NCI-H345 treated with DMSO at 0.1 percent for 48 hours (cell line): Measurements from ENCODE around the gene RIT2.
"Not testable (repeated sequence)": the region's sequence is repeated elsewhere in the genome, so short reads cannot be mapped to it uniquely, and the experiment has no call there.

ENCODE experiments used
- DNase-seq: peaks from one replicate; lab custom pipeline; 2025; ENCODE audit not compliant: unreplicated experiment; lab: John Stamatoyannopoulos, UW

Gene RIT2

DNA sequence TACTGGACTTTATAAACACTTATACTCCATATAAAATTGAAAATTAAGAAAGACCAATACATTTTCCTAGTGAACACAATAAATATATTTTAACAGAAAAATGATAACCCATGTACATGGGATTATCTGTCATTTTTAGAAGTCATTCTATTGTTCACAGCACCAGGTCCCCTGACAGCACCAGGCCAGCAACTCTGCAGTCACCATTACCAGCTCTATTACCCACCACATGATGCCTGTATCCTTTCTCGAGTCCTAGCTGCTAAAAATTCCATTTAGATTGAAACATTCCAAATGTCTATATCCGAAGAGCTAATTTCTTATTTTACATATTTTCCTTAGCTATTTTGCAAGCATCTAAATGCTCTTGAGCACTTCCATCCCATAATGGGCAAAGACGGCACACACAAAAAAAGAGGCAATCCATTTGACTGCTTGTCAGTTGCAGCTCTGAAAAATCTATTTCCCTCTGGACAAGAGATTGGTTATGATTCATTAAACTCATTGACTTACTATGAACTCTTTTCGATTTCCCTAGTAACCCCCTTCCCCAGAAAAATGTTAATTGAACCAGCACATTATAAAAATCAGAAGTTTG, 336.9 kb downstream of the RIT2 start:
- DNase-seq: no peak

DNA sequence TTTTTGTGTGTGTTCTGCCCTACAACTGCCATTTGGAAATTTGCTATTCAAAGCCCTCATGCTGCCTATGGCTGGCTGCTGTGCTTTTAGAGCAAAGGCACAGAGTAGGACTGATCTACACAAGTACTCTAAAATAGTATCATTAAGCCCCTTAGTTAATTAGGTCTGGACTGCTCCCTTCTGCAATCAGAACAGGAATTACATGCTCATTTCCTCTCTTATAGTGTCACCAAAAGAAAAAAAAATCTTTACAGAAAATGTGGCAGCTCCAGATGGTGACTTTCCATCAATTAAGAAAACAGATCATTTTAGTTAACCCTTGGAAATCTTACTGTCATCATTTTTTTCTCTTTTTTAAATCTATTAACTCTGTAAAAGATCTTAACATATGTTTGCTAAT, 337.5 kb downstream of the RIT2 start:
- no peak for DNase-seq

DNA sequence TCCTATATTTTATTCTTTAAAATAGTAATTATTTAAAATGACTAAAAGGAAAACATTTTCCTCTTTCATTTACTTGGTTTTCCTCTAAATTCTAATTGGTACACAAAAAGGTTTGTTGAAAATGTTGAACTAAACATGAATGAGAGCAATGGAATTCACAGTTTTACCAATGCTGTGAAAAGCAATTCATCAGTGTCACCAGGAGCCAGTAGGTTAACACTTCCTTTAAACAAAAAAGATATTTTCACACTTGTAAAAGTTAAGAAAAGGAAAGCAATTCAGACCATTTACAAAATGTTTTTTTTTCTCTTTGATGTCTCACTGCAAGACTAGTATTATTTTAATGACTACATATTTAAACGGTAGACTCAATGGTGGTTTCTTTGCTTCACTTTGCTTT, 341.6 kb downstream of the RIT2 start:
- no peak for DNase-seq

GRCh38 chr18:42771936-42772335, 343.5 kb downstream of the RIT2 start:
- DNase-seq: no peak

DNA sequence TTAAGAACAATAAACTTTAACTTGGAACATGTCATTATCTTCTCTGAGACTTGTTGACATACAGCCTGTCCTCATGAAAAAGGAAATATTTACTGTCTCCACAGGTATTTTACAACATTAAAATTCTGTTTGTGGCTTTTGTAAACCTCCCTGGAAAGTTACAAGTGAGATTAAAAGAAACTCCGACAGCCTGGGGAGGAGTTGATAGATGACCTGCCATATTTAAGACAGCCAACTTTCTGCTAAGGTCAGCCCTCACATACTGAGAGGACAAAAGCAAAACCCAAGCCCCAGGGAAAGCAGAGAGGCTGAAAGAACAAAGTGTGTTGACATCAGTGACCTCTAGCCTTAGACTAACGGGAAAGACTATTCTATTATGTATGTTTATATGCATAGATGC, 350.2 kb downstream of the RIT2 start:
- peak; percentile 71 for DNase-seq

DNA sequence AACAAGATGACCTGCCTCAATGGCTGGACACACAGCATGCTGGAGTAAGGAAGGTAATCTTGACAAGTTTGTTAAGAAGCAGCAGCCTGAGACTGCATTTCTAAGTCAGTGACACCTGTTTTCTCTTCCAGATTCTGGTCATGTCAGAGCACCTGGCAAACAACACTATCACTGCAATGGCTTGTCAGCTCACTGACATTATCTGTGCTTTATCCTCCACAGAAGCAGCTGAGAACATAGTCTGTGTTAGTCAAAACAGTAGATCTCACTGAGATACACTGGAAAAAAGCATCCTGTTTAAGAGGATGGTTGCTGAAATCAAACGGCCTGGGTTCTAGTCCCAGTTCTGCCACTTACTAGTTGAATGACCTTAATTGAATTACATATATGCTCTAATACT, 355.2 kb downstream of the RIT2 start:
- no peak for DNase-seq

GRCh38 chr18:42758852-42759251, 356.6 kb downstream of the RIT2 start:
- no peak for DNase-seq

DNA sequence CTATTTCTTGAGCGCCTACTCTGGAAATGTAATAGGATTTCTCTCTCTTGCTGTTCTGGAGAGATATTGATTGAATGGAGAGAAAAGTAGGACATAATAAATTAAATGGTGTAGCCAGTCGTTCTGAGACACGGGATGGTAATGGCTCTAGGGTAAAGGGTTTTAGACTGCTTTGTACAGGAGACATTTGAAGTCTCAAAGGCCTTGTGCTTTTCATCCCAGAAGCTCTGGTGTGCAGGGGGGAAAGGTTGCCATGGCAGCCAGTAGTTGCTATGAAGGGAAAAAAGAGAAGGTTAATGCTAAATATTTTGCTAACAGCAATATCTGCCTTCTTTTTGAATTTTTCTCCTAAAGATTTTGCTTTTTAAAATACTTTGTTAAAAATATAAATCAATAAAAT, 359.3 kb downstream of the RIT2 start:
- DNase-seq: no peak

GRCh38 chr18:42752916-42753315, 362.6 kb downstream of the RIT2 start:
- no peak for DNase-seq

DNA sequence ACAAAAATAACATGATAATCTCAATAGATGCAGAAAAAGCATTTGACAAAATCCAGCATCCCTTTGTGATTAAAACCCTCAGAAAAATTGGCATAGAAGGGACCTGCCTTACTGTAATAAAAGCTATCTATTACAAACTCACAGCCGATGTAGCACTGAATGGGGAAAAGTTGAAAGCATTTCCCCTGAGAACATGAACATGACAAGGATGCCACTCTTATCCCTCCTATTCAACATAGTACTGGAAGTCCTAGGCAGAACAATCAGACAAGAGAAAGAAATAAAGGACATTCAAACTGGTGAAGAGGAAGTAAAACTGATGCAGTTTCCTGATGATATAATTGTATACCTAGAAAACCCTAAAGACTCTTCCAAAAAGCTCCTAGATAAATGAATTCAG, 368.7 kb downstream of the RIT2 start:
- no peak for DNase-seq

GRCh38 chr18:42745931-42746330, 369.6 kb downstream of the RIT2 start:
- DNase-seq: no peak

DNA sequence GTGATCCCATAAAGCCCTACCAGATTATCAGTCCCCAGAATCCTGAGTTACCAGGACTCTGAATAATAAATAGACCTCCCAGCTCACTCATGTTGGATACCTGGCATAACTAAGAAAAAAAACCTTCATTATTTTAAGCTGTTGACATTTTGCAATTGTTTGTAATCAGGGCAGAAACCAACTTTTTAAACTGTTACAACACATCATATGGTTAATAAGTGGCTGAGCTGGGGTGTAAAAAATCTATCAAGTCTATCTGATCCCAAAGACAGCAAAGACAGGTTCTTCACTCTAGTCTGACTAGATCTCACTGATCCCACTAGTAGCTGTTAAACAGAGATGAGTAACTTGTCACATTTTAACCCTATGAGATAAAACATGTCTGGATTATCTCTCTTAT, 370.3 kb downstream of the RIT2 start:
- DNase-seq: no peak

- no peak for DNase-seq
These were observed 371.9 kb downstream of the RIT2 start for GRCh38 chr18:42743373-42744138.

DNA sequence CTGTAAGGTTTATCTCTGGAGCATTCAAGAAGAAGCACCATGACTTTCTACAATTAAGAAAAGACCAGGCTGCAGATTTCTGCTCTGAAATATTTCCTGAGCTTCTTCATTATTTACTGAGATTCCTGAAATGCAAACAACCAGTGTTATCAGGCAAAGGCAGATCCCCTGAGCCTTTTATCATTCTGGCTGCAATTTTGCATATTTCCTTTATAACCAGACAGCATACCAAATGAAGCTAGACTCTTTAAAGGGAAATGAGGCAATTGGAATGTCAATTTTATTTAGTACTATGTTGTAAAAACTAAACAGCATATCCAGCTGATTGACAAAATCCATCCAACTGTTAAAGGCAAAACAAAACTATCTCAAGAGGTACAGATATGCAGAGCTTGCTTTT, 372.5 kb downstream of the RIT2 start:
- no peak for DNase-seq

GRCh38 chr18:42742474-42742873, 373.0 kb downstream of the RIT2 start:
- no peak for DNase-seq

DNA sequence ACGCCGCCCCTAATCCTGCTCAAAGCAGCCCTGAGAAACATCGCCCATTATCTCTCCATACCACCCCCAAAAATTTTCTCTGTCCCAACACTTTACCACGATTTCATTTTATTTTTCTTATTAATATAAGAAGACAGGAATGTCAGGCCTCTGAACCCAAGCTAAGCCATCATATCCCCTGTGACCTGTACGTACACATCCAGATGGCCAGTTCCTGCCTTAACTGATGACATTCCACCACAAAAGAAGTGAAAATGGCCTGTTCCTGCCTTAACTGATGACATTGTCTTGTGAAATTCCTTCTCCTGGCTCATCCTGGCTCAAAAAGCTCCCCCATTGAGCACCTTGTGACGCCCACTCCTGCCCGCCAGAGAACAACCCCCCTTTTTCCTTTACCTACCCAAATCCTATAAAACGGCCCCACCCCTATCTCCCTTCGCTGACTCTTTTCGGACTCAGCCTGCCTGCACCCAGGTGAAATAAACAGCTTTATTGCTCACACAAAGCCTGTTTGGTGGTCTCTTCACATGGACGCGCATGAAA, 373.6 kb downstream of the RIT2 start:
- not testable (repeated sequence) for DNase-seq

- not testable (repeated sequence) for DNase-seq
These were observed 374.2 kb downstream of the RIT2 start for GRCh38 chr18:42741299-42741698.

DNA sequence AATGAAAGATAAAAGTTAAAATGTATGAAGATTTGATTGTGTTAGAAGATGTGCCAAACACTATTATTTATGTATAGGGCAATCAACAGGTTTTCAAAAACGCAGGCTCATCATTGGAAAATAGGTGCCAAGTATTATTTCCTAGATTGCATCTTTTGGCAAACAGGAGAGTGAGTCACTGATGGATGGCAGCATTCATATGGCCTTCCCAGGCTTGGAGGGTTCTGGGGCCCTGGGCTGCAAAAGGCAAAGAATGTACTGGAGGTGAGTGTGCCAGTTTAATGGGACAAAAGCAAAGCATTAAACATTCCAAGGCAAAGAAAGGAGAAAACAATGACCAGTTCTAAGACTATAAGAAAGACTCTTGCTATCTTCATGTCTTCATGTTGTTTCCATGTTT, 379.4 kb downstream of the RIT2 start:
- no peak for DNase-seq

DNA sequence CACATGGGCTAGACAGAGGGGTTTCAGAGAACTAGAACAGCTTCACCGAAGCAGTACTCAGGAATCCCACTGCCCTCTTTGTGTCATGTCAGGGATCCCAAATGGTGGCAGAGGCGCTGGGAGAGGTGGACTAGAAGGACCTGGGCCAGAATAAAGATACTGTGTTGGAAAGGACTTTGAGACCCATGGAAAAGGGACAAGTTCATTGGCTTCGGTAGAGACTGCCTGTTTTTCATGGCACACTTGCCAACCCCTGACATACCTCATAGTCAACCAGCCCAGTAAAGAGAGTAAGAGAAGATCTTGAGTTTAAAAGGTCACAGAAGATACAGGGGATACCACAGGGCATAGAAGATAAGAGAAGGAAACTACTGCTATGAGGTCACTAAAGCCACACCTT, 381.0 kb downstream of the RIT2 start:
- no peak for DNase-seq

DNA sequence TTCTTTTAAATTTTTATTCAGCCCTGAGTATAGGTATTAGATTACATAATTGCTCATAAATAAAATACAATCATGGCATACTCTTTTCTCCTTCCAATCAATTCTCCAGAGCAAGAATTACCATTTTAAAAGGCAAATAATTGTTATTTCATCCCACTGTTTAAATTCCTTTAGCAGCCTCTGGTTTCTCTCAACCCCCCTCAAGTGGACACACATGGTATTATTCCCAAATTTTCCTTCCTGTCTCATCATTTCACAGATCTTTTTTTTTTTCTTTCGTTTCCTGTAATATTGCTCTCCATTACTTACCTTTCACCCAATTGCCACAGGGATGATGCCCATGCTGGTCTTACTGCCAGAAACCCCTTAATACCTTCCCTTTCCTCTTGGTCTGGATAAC, 385.2 kb downstream of the RIT2 start:
- DNase-seq: no peak

DNA sequence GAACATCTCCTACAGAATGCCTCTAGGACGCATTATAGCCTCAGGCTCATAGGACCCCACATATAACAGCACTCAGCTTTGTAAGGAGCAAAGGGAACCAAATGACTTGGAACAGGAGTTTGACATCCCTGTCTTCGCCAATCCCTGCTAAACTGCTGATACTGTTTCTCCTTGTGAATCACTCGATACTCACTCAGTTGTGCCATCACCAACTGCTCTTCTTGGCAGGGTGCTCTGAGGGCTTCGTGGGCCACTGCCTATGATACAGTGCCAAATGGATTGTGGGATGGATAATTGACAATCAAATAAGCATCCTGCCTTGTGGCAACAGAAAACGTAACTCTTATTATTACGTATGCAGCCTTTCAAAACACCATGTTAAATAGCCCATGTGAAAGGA, 396.3 kb downstream of the RIT2 start:
- peak; percentile 24 for DNase-seq

- no peak for DNase-seq
These were observed 403.4 kb downstream of the RIT2 start for GRCh38 chr18:42712065-42712464.

DNA sequence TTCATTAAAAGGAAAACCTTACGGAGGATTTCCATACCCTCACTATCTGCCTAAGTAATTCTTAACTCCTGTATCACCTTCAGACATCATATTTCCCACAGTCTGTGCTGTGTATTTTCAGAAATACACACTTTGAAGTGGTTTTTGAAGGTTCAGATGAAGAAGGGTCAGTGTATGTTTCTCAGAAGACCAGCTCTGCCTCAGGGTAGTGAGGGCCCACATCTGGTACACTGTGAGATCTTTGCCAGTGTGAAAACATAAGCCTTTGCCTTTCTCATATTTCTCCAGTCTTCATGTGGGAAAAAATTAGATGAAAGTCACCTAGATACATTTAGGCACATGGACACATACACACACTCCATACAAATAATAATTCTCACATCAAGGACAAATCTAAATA, 408.4 kb downstream of the RIT2 start:
- no peak for DNase-seq
